Osteoblast (primary cell): Measurements from ENCODE around the gene TCF7L1. TPM values are rescaled to one million over a fixed set of nuclear protein-coding genes. Genes with fewer than 3 reads are reported as not detected.
"Not testable (repeated sequence)": the region's sequence is repeated elsewhere in the genome, so short reads cannot be mapped to it uniquely, and the experiment has no call there.

Source experiments
- DNase-seq: peaks from one replicate; pipeline ENCODE4 v3.0.0; 2011; ENCODE audit warnings: low spot score, mixed read lengths; ENCODE audit not compliant: insufficient read length; ENCODE audit errors: missing footprints
- H2AFZ ChIP-seq: 2 replicates; pipeline ENCODE4 v1.6.0; 2011; ENCODE audit warnings: mild to moderate bottlenecking, low read length
- H3K27ac ChIP-seq: 2 replicates; pipeline ENCODE4 v1.5.1; 2011; ENCODE audit warnings: mild to moderate bottlenecking, low read depth, low read length, moderate library complexity
- H3K27me3 ChIP-seq: 2 replicates; pipeline ENCODE4 v1.6.0; 2012; ENCODE audit warnings: mild to moderate bottlenecking, control low read depth, inconsistent platforms, low read length, moderate library complexity; ENCODE audit not compliant: insufficient read depth
- H3K36me3 ChIP-seq: 2 replicates; pipeline ENCODE4 v1.5.1; 2011; ENCODE audit warnings: mild to moderate bottlenecking, low read length, control low read depth, moderate library complexity; ENCODE audit not compliant: insufficient read depth
- H3K4me1 ChIP-seq: 2 replicates; pipeline ENCODE4 v1.5.1; 2011; ENCODE audit warnings: mild to moderate bottlenecking, low read length, control low read depth, moderate library complexity; ENCODE audit not compliant: insufficient read depth
- H3K4me2 ChIP-seq: 2 replicates; pipeline ENCODE4 v1.6.0; 2011; ENCODE audit warnings: mild to moderate bottlenecking, low read length; ENCODE audit not compliant: insufficient read depth
- H3K4me3 ChIP-seq: fragments of 200-600 bp; sonication (generic); 3 replicates; pipeline ENCODE4 v1.5.1; 2012; ENCODE audit warnings: mild to moderate bottlenecking, low read length, inconsistent platforms; ENCODE audit not compliant: insufficient read depth
- H3K79me2 ChIP-seq: 2 replicates; pipeline ENCODE4 v1.6.0; 2012; ENCODE audit warnings: mild to moderate bottlenecking, low read length, control low read depth, inconsistent platforms; ENCODE audit not compliant: insufficient read depth
- H3K9me3 ChIP-seq: 2 replicates; pipeline ENCODE4 v1.5.1; 2011; ENCODE audit warnings: low read depth, low read length, control low read depth
- H4K20me1 ChIP-seq: 2 replicates; pipeline ENCODE4 v1.6.0; 2012; ENCODE audit warnings: mild to moderate bottlenecking, low read length, control low read depth; ENCODE audit not compliant: insufficient read depth
- total RNA-seq: library from RNA; depleted of rRNA; stranded (reverse); fragments of >200 nt; gene quantifications from 2 replicates; pipeline ENCODE4 v1.2.3, GENCODE V29; 2012
- TF ChIP-seq, protein P1 (sequence below): IDR thresholded peaks from 2 replicates; pipeline ENCODE4 v1.5.1; 2011; ENCODE audit warnings: mild to moderate bottlenecking, low read depth, low read length, moderate library complexity; ENCODE audit errors: extremely low read depth

TCF7L1 gene
- total RNA-seq, 1 donor, result 2.5 TPM

DNA sequence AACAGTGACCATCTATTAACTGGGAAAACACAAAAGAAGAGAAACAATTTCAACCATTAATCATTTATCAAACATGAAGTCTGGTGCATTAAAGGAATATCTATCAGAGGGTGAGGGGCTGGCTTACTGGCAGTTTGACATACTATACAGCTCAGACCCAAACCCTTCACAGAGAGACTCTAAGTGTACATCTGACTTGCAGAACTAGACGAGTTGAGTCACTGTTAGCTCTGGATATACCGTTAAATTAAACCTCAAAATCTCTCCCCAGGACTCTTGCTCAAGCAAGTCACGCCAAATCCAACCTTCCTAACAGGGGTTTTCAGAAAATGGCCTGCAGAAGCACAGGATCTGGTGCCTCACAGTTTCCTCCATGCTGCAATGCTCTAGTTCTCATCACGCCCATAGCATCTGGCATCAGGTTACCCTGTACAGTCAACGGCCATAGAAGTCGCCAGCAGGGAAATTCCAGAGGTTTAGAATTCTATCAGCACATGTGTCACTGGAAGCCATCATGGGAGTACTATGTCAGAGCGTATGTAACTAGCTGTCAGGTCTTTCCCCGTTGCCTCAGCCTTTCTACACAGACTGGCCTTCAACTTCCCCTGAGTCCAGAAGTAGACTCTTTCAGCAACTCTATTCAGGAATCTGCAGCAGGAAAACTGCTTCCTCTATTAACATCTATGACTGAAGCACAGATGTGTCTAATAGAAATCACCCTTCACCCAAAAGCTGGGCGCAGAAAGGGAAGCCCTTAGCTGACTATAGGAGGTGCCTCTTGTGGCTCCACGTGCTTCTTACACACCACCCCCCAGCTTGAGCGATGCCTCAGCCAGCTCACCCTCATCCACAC lies 185.3 kb downstream of the TCF7L1 start:
- Histone ChIP-seq H3K4me2 (peak overlapping the region; percentile 10), H3K27me3 (no peaks in the 10 kb centered on the region), H3K79me2 (peaks cover 55% of the 10 kb centered on the region), H2AFZ (no peak overlapping the region), H3K4me1 (peaks cover 11% of the 10 kb centered on the region), H3K9me3 (no peaks in the 10 kb centered on the region), H3K36me3 (peaks cover 73% of the 10 kb centered on the region), H3K27ac (peak overlapping the region; percentile 34), H4K20me1 (peaks cover 41% of the 10 kb centered on the region), H3K4me3 (no peak overlapping the region)
- TF ChIP-seq, protein P1, sequence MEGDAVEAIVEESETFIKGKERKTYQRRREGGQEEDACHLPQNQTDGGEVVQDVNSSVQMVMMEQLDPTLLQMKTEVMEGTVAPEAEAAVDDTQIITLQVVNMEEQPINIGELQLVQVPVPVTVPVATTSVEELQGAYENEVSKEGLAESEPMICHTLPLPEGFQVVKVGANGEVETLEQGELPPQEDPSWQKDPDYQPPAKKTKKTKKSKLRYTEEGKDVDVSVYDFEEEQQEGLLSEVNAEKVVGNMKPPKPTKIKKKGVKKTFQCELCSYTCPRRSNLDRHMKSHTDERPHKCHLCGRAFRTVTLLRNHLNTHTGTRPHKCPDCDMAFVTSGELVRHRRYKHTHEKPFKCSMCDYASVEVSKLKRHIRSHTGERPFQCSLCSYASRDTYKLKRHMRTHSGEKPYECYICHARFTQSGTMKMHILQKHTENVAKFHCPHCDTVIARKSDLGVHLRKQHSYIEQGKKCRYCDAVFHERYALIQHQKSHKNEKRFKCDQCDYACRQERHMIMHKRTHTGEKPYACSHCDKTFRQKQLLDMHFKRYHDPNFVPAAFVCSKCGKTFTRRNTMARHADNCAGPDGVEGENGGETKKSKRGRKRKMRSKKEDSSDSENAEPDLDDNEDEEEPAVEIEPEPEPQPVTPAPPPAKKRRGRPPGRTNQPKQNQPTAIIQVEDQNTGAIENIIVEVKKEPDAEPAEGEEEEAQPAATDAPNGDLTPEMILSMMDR, result no peak
- peak; percentile 89 for DNase-seq

DNA sequence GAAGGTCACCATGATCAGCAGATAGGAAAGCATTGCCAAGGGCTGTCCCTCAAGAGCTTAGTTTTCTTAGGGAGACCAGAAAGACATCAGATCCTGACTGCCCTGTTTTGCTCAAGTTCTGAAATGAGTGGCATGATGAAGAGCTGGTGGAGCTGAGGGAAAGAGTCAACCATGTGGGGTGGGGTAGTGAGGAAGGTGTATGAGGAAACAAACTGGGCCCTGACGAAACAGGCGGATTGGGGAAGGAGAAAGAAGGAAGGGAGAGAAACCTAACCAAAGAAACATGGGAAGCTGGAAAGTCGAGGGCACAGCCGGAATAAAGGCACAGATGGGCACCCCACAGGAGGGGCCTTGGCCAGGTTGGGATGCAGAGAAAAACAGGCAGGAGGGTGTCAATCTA lies 186.6 kb downstream of the TCF7L1 start:
- H3K27ac ChIP-seq, result no peak overlapping the region
- no peak overlapping the region for H3K4me3 ChIP-seq
- H4K20me1 ChIP-seq, result peaks cover 49% of the 10 kb centered on the region
- no peak for DNase-seq
- H2AFZ ChIP-seq, result no peak overlapping the region
- TF ChIP-seq, protein P1, result no peak
- no peaks in the 10 kb centered on the region for H3K9me3 ChIP-seq
- H3K27me3 ChIP-seq, result no peaks in the 10 kb centered on the region
- no peak overlapping the region for H3K4me2 ChIP-seq
- H3K36me3 ChIP-seq, result peaks cover 78% of the 10 kb centered on the region
- peaks cover 14% of the 10 kb centered on the region for H3K4me1 ChIP-seq
- peaks cover 69% of the 10 kb centered on the region for H3K79me2 ChIP-seq

DNA sequence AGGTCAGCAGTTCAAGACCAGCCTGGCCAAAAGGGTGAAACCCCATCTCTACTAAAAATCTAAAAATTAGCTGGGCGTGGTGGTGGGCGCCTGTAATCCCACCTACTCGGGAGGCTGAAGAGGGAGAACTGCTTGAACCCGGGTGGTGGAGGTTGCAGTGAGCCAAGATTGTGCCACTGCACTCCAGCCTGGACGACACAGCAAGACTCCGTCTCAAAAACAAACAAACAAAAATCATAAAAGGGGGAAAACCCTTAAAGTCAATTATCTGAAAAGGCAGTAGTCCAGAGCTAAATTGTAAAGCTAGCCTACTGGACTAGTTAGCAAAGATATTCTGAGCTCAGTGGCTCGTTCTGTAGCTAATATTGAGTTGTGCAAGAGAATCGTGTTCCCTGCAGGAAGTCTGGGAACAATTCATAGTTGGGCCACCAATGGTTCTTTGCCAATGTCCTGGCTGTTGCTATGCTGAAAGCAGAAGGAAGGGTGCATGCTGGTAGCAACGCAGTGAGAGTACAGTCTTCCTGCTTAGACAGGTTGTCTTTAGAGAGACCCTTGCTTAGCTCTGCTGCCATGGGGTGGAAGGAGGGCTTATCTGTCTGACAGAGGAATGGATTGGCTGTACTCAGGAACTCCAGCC lies 190.3 kb downstream of the TCF7L1 start:
- H3K4me2 ChIP-seq, result no peak overlapping the region
- no peak overlapping the region for H3K4me3 ChIP-seq
- no peaks in the 10 kb centered on the region for H3K9me3 ChIP-seq
- no peaks in the 10 kb centered on the region for H3K27me3 ChIP-seq
- no peak for DNase-seq
- H3K4me1 ChIP-seq, result peaks cover 32% of the 10 kb centered on the region
- peaks cover 87% of the 10 kb centered on the region for H3K79me2 ChIP-seq
- no peak overlapping the region for H2AFZ ChIP-seq
- TF ChIP-seq, protein P1, result no peak
- no peak overlapping the region for H3K27ac ChIP-seq
- H3K36me3 ChIP-seq, result peaks cover 64% of the 10 kb centered on the region
- peaks cover 66% of the 10 kb centered on the region for H4K20me1 ChIP-seq

GRCh38 chr2:85323988-85324367 lies 190.8 kb downstream of the TCF7L1 start:
- Histone ChIP-seq H3K79me2 (peaks cover 83% of the 10 kb centered on the region), H4K20me1 (peaks cover 61% of the 10 kb centered on the region), H3K36me3 (peaks cover 63% of the 10 kb centered on the region), H3K4me1 (peaks cover 28% of the 10 kb centered on the region)
- H3K27ac ChIP-seq, H3K9me3 ChIP-seq, H3K4me2 ChIP-seq, DNase-seq, H2AFZ ChIP-seq, H3K4me3 ChIP-seq, H3K27me3 ChIP-seq: not testable (repeated sequence)
